Melanocyte of skin (primary cell): Measurements from ENCODE around the gene PLEKHS1. TPM values are rescaled to one million over a fixed set of nuclear protein-coding genes. Genes with fewer than 3 reads are reported as not detected.

Source experiments
- small RNA-seq, 2 donors: library from RNA; depleted of rRNA; stranded (forward); fragments of <200 nt; gene quantifications; one replicate each; pipeline ENCODE3, GENCODE V24; 2012
- total RNA-seq, 2 donors: library from RNA; depleted of rRNA; stranded (reverse); fragments of >200 nt; gene quantifications; 2 replicates each; pipeline ENCODE4 v1.2.3, GENCODE V29; 2012

PLEKHS1 gene
- total RNA-seq, result under 1 TPM; under 0.01 TPM

DNA sequence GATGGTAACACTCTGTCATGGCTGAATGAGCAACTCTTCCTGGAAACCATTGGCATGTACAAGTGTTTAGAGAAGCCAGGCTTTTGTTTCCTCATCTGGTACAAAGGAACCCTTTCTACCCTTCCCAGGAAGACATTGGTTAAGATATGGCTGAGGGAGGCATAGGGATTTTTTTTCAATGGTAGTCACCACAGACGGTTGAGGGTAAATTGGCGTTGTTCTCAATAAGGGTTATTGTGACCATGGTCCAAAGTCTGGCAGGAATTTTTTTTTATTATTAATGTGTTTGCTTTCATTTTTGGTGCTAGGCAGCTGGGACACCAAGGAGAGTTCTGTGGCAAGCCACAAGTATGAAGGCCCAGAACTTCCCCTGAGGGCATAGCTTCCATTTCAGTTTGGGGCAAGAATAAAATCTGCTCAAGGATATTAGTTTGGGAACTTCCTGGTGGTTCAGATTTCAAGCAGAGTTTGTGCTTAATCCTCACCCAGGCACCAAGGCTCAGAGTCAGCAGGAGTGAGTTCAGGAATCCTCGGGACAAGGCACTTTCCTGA is at the start of gene PLEKHS1:
Gene PLEKHS1 (plus strand): TSS at position 502 of the 552 bp plus-strand sequence. CDS start 3,596 bp downstream, outside the sequence.

Small RNA genes lying within 50 kb of the gene (small RNA-seq; reads per million reads assigned to genes)
- 0 reads per million in 2 donors for gene RF00560

Other genes starting within 250 kb of the PLEKHS1 start
- gene HABP2, start 198.6 kb upstream of the PLEKHS1 start, total RNA-seq, result not detected
- gene NRAP, start 87.6 kb upstream of the PLEKHS1 start, total RNA-seq, result under 1 TPM; under 0.01 TPM
- gene CASP7, start 71.8 kb upstream of the PLEKHS1 start, total RNA-seq, result 10 to 100 TPM; 38.5 to 47.6 TPM
- 1 to 10 TPM; 5.9 to 9.0 TPM for gene DCLRE1A, start 102.4 kb downstream of the PLEKHS1 start, total RNA-seq
- 10 to 100 TPM; 12.0 to 12.7 TPM for gene NHLRC2, start 103.0 kb downstream of the PLEKHS1 start, total RNA-seq